Measurements from ENCODE around the gene PHETA2.

DNA sequence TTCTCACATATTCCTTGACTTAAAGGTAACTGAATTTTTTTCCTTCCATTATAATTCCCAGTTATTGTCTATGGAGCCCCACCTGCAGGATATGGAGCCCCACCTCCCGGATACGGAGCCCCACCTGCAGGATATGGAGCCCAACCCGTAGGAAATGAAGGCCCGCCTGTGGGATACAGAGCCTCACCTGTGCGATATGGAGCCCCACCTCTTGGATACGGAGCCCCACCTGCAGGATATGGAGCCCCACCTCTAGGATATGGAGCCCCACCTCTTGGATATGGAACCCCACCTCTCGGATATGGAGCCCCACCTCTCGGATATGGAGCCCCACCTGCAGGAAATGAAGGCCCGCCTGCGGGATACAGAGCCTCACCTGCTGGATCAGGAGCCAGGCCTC, 47.3 kb upstream of the PHETA2 start:
- TF ChIP-seq POLR2A (IDR thresholded peaks at IDR 0.05; ENCODE audit: low read depth, low read length) = no peak
- TF ChIP-seq, protein P1, sequence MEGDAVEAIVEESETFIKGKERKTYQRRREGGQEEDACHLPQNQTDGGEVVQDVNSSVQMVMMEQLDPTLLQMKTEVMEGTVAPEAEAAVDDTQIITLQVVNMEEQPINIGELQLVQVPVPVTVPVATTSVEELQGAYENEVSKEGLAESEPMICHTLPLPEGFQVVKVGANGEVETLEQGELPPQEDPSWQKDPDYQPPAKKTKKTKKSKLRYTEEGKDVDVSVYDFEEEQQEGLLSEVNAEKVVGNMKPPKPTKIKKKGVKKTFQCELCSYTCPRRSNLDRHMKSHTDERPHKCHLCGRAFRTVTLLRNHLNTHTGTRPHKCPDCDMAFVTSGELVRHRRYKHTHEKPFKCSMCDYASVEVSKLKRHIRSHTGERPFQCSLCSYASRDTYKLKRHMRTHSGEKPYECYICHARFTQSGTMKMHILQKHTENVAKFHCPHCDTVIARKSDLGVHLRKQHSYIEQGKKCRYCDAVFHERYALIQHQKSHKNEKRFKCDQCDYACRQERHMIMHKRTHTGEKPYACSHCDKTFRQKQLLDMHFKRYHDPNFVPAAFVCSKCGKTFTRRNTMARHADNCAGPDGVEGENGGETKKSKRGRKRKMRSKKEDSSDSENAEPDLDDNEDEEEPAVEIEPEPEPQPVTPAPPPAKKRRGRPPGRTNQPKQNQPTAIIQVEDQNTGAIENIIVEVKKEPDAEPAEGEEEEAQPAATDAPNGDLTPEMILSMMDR (conservative IDR thresholded peaks at IDR 0.05; ENCODE audit: low read depth, low read length) = no peak
- TF ChIP-seq RFX5 (IDR thresholded peaks at IDR 0.05; ENCODE audit: low read depth, low read length) = no peak
- no peak for TF ChIP-seq FOS (IDR thresholded peaks at IDR 0.05; ENCODE audit: low read depth, low read length)
- TF ChIP-seq MAFK (IDR thresholded peaks at IDR 0.05; ENCODE audit: low read depth, low read length) = no peak
- no peak for TF ChIP-seq RAD21 (IDR thresholded peaks at IDR 0.05; ENCODE audit: low read length)
- TF ChIP-seq CEBPB (IDR thresholded peaks at IDR 0.05; ENCODE audit: low read depth, low read length) = no peak
- TF ChIP-seq NFE2L2 (IDR thresholded peaks at IDR 0.05; ENCODE audit: low read depth, low read length) = no peak
- TF ChIP-seq MAZ (IDR thresholded peaks at IDR 0.05; ENCODE audit: borderline replicate concordance, low read depth, low read length) = no peak
- TF ChIP-seq MXI1 (IDR thresholded peaks at IDR 0.05; ENCODE audit: borderline replicate concordance, low read depth, low read length) = no peak

All from IMR-90 (cell line).